ENCODE data around the gene CCDC190. TPM values are rescaled to one million over a fixed set of nuclear protein-coding genes. Genes with fewer than 3 reads are reported as not detected.

Gene CCDC190
- total and polyA plus RNA-seq, 2 experiments from 2014 or later: not detected

- no peak overlapping the region for H3K27ac Mint-ChIP-seq
- Histone ChIP-seq H3K4me1 (ENCODE audit: insufficient read depth) (peaks cover 6% of the 10 kb centered on the region; the same call in 1 of the 2 replicates), H3K79me2 (replicated peaks; ENCODE audit: insufficient read depth) (no peaks in the 10 kb centered on the region), H2AFZ (peak overlapping the region; percentile 77), H3K9me2 (ENCODE audit: insufficient read depth) (peaks cover 5% of the 10 kb centered on the region; the same call in 1 of the 2 replicates), H3F3A (replicated peaks; ENCODE audit: low read depth) (no peaks in the 10 kb centered on the region), H3K36me3 (ENCODE audit: insufficient read depth) (no peaks in the 10 kb centered on the region), H3K4me3 (no peak overlapping the region), H3K27me3 (ENCODE audit: insufficient read depth) (no peaks in the 10 kb centered on the region), H4K20me1 (replicated peaks; ENCODE audit: insufficient read depth) (no peaks in the 10 kb centered on the region), H3K4me2 (no peak overlapping the region), H3K27ac (ENCODE audit: low read depth) (no peak overlapping the region)
- DNase-seq (ENCODE audit: low spot score): no peak
- peaks cover 1% of the 10 kb centered on the region for H3K27me3 Mint-ChIP-seq (ENCODE audit: insufficient read depth, low read depth, poor library complexity)
- no peaks in the 10 kb centered on the region for H3K9me3 Mint-ChIP-seq
- ATAC-seq: peak; percentile 57
- H3K36me3 Mint-ChIP-seq (ENCODE audit: low read depth): no peaks in the 10 kb centered on the region
- H3K4me1 Mint-ChIP-seq: peaks cover 8% of the 10 kb centered on the region; the same call in 2 of the 3 replicates
- no peak for TF ChIP-seq JUNB (IDR thresholded peaks at IDR 0.05; ENCODE audit: unreplicated experiment)
- no peak for TF ChIP-seq EZH2 (IDR thresholded peaks at IDR 0.05; ENCODE audit: low read depth, unreplicated experiment)
- no peak for TF ChIP-seq ZNF114 (CRISPR knock-in tag; IDR thresholded peaks at IDR 0.05)
- TF ChIP-seq, protein P1, sequence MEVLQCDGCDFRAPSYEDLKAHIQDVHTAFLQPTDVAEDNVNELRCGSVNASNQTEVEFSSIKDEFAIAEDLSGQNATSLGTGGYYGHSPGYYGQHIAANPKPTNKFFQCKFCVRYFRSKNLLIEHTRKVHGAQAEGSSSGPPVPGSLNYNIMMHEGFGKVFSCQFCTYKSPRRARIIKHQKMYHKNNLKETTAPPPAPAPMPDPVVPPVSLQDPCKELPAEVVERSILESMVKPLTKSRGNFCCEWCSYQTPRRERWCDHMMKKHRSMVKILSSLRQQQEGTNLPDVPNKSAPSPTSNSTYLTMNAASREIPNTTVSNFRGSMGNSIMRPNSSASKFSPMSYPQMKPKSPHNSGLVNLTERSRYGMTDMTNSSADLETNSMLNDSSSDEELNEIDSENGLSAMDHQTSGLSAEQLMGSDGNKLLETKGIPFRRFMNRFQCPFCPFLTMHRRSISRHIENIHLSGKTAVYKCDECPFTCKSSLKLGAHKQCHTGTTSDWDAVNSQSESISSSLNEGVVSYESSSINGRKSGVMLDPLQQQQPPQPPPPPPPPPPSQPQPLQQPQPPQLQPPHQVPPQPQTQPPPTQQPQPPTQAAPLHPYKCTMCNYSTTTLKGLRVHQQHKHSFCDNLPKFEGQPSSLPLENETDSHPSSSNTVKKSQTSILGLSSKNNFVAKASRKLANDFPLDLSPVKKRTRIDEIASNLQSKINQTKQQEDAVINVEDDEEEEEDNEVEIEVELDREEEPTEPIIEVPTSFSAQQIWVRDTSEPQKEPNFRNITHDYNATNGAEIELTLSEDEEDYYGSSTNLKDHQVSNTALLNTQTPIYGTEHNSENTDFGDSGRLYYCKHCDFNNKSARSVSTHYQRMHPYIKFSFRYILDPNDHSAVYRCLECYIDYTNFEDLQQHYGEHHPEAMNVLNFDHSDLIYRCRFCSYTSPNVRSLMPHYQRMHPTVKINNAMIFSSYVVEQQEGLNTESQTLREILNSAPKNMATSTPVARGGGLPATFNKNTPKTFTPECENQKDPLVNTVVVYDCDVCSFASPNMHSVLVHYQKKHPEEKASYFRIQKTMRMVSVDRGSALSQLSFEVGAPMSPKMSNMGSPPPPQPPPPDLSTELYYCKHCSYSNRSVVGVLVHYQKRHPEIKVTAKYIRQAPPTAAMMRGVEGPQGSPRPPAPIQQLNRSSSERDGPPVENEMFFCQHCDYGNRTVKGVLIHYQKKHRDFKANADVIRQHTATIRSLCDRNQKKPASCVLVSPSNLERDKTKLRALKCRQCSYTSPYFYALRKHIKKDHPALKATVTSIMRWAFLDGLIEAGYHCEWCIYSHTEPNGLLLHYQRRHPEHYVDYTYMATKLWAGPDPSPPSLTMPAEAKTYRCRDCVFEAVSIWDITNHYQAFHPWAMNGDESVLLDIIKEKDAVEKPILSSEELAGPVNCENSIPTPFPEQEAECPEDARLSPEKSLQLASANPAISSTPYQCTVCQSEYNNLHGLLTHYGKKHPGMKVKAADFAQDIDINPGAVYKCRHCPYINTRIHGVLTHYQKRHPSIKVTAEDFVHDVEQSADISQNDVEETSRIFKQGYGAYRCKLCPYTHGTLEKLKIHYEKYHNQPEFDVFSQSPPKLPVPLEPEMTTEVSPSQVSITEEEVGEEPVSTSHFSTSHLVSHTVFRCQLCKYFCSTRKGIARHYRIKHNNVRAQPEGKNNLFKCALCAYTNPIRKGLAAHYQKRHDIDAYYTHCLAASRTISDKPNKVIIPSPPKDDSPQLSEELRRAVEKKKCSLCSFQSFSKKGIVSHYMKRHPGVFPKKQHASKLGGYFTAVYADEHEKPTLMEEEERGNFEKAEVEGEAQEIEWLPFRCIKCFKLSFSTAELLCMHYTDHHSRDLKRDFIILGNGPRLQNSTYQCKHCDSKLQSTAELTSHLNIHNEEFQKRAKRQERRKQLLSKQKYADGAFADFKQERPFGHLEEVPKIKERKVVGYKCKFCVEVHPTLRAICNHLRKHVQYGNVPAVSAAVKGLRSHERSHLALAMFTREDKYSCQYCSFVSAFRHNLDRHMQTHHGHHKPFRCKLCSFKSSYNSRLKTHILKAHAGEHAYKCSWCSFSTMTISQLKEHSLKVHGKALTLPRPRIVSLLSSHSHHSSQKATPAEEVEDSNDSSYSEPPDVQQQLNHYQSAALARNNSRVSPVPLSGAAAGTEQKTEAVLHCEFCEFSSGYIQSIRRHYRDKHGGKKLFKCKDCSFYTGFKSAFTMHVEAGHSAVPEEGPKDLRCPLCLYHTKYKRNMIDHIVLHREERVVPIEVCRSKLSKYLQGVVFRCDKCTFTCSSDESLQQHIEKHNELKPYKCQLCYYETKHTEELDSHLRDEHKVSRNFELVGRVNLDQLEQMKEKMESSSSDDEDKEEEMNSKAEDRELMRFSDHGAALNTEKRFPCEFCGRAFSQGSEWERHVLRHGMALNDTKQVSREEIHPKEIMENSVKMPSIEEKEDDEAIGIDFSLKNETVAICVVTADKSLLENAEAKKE (CRISPR knock-in tag; IDR thresholded peaks at IDR 0.05): no peak
- no peak for TF ChIP-seq ETS1 (IDR thresholded peaks at IDR 0.05)
- no peak for TF ChIP-seq POLR2AphosphoS5 (IDR thresholded peaks at IDR 0.05; ENCODE audit: low read depth)
- TF ChIP-seq CTCF (conservative IDR thresholded peaks at IDR 0.05; ENCODE audit: low read depth in 2 of 2): no peak
- no peak for TF ChIP-seq STAT1 (IDR thresholded peaks at IDR 0.05; ENCODE audit: unreplicated experiment)
- no peak for TF ChIP-seq CREB1 (CRISPR knock-in tag; IDR thresholded peaks at IDR 0.05; ENCODE audit: low read depth)
- no peak overlapping the region for H3K4me3 Mint-ChIP-seq
Observed at GRCh38 chr1:162832470-162832869, 28.5 kb downstream of the CCDC190 start.
